ENCODE measurements around the gene SMARCB1.

The SMARCB1 gene

DNA sequence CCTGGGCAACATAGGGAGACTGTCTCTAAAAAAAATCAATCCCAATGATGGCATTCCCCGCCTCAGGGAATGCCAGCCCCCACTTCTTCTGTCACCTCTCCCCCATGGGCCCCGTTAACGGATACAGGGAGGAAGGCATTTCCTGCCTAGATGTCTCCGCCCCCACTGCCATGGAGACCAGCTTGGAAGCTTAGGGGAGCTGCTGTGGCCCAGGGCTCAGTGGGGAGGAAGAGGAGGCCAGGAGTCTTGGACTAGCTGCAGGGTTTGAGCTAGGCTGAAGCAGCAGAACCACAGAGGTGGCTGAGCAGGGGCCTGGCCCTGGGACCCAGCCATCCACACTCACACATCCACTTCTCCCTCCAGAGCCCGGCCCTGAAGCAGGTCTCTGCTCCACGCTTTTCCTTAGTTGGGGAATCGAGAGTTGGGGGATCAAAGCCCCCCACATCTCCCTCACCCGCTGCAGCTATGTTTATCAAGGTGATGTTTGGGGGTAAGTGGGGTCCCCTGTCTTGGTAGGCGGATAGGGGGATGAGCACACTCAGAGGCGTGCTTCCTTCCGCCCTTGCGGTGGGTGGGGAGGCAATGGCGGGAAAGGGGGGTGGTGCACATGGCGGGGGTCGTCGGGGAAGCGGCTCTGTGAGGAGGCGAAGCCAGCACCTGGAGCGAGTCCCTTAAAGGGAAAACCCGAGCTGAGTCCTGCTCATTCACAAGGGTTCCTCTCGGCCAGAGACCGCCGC lies 23.8 kb upstream of the SMARCB1 start, which contains the start of gene C22orf15:
TSS of gene C22orf15 (plus strand) at position 149 of the 737 bp plus-strand sequence. CDS start at position 466, 317 bp downstream.
- DNase-seq, result no peak

GRCh38 chr22:23763579-23763945 lies 23.2 kb upstream of the SMARCB1 start:
- DNase-seq, result peak; percentile 31

GRCh38 chr22:23763954-23764353 lies 22.8 kb upstream of the SMARCB1 start:
- no peak for DNase-seq

- no peak for DNase-seq
These were observed 21.6 kb upstream of the SMARCB1 start for GRCh38 chr22:23764899-23765881.

- DNase-seq, result no peak
These were observed 19.5 kb upstream of the SMARCB1 start for GRCh38 chr22:23767303-23767672.

GRCh38 chr22:23767673-23768548 lies 18.9 kb upstream of the SMARCB1 start, which contains the start of gene CHCHD10:
Gene CHCHD10 (minus strand): TSS chr22:23767972. CDS start chr22:23767874, 98 bp downstream.
- DNase-seq, result peak; percentile 71

GRCh38 chr22:23769321-23769965 lies 17.3 kb upstream of the SMARCB1 start:
- no peak for DNase-seq

DNA sequence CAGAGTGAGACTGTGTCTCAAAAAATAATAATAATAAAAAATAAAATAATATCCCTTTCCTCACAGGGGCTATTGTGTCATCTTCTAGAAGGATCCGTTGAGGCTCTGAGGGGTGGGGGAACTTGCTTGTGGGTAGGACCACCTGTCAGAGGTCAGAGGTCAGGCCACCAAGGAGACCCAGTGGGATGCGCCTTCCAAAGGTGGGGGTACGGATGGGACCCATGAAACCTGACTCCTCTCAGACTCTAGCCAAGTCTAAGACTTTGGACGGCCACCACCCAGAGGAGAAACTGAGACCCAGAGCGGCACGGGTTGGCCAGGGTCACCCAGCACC lies 14.5 kb upstream of the SMARCB1 start:
- no peak for DNase-seq

DNA sequence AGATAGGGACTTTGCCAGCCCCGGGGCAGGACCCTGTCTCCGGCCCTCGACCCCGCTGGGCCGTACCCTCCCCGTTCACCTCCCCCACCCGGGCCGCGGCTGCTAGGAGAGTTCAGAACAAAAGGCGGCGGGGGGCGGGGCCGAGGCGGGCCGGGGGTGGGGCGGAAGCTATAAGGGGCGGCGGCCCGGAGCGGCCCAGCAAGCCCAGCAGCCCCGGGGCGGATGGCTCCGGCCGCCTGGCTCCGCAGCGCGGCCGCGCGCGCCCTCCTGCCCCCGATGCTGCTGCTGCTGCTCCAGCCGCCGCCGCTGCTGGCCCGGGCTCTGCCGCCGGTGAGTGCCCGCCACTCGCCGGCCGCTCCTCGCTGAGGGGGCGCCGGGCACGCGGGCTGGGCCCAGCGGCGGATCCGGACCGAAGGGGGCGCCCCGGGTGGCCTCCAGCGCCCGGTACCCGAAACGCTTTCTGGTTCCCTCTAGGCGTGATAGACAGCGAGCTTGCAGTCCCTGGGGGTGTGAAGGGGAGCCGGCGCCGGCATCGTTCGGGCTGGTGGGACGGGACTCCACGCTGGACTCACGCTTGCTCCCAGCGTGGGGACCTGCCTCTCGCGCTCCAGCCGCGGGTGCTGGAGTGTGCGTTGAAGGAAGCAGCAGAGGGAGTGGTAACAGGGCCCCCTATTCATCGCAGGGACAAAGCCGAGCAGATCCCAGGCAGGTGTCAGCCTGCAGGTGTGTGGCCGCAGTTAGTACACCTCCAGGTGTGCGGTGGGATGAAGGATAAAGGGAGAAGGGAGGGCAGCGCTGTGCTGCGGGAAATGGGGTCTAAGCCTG lies 13.9 kb upstream of the SMARCB1 start, which contains the start of gene MMP11:
TSS of gene MMP11 (plus strand) at position 201 of the 825 bp plus-strand sequence. CDS start at position 223, 22 bp downstream.
- peak; percentile 37 for DNase-seq

GRCh38 chr22:23773483-23774113 lies 13.2 kb upstream of the SMARCB1 start:
- no peak for DNase-seq

GRCh38 chr22:23774114-23774921 lies 12.4 kb upstream of the SMARCB1 start:
- DNase-seq, result no peak

- no peak for DNase-seq
These were observed 11.8 kb upstream of the SMARCB1 start for GRCh38 chr22:23774922-23775436.

DNA sequence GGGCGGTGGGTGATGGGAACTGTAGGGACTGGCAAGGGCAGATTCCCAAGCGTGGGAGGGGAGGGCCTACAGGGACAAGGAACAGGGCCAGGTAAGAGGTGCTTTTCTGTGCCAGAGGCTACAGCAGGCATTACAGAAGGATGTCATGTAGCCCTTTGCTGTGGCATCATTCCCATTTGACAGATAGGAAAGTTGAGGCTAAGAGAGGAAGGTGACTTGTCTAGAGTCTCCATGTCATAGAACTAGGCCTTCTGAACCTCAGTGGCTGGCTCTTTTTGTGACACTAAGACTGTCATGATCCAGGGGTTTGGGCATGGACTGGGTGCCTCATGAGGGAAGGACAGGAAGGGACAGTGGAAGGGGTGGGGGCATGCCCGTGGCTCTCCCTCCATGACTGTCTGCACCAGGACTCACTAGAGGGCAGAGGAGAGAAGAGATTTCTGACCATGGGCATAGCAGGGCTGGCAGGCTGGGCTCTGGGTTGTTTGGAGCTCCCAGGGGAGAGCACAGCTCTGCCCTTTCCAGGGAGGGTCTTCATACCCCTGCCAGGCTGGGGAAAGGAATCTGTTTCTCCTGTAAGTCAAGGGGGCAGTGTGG lies 10.9 kb upstream of the SMARCB1 start:
- DNase-seq, result no peak

DNA sequence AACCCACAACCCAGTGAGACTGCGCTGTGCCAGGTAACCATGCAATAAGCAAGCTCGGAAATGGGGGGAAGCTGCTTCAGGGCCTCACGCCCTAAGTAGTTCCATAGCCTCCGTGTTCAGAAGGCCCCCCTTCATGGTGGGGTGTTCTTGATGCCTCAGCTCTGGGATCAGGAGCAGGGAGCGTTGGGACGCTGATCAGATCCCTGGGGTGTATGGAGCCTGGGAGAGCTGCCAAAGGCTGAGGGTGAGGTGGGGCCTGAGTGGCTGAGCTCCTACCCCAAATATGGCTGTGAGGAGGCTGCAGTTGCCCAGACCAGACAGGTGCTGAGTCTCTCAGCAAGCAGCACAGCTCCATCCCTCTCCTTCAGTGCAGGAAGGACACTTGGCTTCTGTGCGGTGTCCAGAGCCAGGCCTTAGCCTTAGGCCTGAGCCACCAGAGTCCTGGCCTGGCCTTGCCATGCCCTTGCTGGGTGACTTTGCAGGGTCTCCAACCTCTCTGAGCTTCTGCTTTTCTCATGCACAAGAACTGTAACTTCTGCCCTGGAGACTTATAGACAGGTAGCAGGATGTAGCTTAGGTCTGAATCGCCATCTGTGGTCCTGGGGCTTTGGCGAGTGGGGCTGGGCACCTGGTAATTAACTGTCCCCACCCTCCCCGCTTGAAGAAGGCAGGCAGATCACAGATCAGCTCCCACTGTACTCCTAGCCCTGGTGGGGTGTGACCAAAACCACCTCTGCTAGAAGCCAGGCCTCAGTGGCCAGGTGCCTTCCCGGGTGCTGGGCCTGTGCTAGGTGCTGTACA lies 8.8 kb upstream of the SMARCB1 start:
- no peak for DNase-seq

DNA sequence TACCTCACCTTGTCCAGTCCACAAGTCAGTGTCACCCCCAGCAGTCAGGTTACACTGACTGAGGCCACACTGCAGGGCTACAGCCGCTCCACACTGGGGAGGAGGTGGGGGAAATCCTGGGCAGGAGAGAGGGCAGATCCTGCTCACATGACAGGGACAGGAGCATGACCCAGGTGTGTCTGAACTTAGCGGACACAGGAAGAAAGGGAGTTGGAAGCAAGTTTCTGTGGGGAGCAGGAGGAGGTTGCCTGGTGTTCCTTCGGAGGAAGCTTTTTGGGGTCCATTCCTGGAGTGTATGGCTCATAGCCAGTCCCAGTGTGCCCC lies 8.2 kb upstream of the SMARCB1 start:
- DNase-seq, result no peak

- no peak for DNase-seq
These were observed 7.7 kb upstream of the SMARCB1 start for GRCh38 chr22:23779083-23779482.

GRCh38 chr22:23779731-23780130 lies 7.0 kb upstream of the SMARCB1 start:
- no peak for DNase-seq

- DNase-seq, result no peak
These were observed 6.5 kb upstream of the SMARCB1 start for GRCh38 chr22:23780146-23780748.
